ENCODE measurements around the gene MINDY4.

Gene MINDY4

DNA sequence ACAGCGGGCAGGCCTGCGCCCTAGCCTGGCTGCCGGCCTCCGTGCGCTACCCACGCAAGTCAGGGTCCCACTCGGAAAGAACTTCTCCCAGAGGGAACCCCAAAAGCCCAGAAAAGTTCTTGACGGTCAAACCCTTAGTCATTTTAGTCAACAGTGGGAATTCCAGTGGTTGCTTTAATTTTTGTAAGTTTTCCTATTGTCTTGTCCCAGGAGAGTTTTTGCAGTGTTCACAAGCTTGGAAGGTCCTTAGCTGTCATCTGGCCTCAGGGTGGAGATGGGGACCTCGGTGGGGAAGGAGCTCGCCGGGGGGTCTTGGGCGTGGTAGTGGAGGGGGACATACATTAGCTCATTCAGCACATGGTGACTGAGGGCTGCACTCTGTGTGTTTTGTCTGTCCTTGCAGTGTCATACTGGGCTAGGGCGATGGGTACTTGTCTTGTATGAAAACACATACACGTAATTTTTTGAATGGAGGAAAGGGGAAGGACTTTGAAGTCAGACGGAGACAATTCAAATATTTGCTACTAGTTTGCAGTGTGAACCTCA lies 736 bp downstream of the MINDY4 start:
- FAIRE-seq (peak; percentile 76), DNase-seq (ENCODE audit: insufficient read length, low spot score) (peak; percentile 14)

DNA sequence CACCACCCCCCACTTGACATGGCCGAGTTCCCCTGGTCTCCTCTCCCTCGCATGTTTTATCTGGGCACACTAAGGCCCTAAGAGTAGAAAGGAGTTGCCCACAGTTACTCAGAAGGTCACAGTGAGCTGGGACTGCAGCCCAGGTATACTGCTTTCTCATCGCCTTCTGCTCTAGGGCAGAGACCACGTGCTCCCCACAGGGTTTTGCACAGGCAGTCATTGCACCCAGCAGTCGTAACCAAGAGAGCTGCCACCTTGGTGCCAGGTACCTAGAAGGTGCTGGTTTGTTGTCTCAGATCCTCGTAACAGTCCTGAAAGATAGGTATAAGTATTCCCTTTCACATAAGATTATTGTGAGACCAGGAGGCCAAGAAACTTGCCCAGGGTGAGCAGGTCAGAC lies 1.8 kb downstream of the MINDY4 start:
- FAIRE-seq (no peak), DNase-seq (ENCODE audit: insufficient read length, low spot score) (no peak)

DNA sequence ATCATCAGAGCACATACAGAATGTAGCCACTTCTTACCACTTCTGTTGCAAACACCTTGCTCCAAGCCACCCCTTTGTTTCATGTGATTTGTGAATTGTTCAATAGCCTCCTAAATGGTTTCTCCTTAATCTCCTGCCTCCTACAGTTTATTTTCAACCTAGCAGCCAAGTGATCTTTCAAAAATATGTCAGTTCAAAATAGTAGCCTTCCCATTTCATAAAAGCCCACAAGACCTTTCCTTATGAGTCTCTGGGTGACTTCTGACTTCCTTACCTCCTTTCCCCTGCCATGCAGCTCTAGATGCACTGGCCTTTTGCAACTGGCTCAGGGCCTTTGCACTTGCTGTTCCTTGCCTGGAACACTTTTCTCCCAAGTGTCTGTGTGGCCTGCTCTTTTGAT lies 4.8 kb downstream of the MINDY4 start:
- no peak for DNase-seq (ENCODE audit: insufficient read length, low spot score)
- no peak for FAIRE-seq

DNA sequence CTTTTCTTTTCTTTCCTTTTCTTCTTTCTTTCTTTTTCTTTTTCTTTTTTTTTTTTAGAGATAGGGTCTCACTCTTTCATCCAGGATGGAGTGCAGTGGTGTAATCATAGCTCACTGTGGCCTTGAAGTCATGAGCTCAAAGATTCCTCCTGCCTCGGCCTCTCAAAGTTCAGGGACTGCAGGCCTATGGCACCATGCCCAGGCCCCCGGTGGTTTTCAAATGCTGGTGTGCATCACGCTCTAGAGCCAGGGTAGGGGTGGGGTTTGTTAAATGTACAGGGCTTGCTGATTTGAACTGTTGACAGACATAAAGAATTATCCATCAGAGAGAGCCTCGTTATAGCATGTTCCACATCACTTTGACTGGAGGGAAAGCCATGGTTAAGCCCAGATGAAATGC lies 5.8 kb downstream of the MINDY4 start:
- FAIRE-seq, result no peak
- no peak for DNase-seq (ENCODE audit: insufficient read length, low spot score)

DNA sequence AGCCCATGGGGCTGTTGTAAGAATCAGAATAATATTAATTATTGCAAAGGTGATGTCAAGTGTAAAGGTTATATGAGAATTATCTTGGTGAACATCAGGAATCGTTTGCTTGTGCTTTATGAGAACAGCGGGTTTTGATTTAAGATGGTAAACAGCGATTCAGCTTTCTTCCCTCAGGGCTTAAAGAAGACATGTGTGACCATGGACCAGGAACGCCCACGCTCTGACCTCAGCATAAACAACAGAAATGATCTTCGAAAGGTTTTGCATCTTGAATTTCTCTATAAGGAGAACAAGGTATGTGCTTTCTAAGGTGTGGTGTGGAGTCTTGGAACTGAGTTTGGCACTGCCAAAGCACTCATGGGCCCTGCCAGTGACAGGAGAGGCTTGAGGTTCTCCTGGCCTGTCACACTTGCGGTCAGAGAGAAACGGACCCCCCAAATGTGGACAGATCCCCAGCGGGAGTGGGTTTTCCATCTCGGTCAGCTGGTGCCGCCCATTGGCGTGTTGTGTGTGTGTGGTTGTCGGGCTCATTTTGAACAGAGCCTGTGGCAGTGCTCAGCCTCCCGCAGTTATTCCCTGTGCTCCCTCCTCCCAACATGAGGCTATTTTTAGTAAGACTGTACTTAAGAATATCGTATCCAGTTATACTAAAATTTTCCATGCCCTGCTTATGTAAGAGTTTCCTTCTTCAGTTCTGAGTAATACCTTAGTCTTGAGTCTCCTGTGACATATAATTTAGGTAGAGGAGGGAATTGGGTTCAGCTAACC lies 7.2 kb downstream of the MINDY4 start:
- FAIRE-seq (no peak), DNase-seq (ENCODE audit: insufficient read length, low spot score) (no peak)

DNA sequence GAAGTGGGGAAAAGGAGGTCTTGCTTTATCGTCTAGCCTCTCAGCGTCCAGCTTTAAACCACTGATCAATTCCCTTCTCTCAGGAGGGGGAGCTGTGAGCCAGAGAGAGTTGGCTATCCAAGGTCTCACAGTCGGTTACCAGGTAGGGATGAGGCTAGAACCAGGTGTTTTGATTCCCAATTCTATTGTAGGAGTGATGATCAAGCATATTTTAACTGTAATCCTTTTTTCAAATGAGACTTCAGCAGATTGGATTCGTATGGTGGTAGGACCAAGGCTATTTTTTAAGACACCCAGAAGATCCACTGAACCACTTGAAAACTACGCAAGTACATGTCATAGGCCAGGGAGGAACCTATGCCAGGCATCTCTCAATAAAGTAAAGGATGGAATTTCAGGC lies 8.4 kb downstream of the MINDY4 start:
- no peak for DNase-seq (ENCODE audit: insufficient read length, low spot score)
- FAIRE-seq, result no peak

DNA sequence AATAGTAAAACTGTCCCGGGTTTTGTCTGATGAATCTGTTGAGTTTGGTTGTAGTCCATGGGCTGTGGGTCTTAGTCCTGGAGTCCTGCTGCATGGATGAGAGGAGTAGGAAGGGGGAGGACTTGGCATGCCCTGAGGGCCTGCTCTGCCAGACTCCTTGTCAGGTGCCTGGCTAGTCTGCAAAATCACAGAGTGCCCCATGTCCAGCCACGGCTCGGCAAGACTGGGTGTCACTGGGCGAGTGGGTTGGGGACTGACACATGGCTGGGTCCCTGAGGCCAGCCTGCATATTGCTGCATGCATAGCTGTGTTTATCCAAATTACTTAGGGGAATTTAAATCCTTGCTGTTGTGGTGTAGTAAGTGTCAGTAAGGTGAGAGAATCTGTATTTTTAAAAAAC lies 9.7 kb downstream of the MINDY4 start:
- no peak for DNase-seq (ENCODE audit: insufficient read length, low spot score)
- FAIRE-seq, result no peak

DNA sequence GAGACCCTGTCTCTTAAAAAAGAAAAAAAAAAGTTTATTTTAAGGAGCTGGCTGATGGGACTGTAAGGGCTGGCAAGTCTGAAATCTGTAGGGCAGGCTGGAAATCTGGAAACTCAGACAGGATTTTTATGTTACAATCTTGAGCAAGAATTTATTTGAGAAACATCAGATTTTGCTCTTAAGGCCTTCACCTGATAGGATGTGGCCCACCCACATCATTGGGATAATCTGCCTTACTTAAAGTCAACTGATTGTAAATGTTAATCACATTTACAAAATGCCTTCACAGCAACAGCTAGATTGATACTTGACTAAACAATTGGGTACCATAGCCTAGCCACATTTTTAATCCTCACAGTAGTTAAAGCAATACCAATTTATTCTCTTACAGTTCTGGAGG lies 11.5 kb downstream of the MINDY4 start:
- FAIRE-seq (no peak), DNase-seq (ENCODE audit: insufficient read length, low spot score) (no peak)

DNA sequence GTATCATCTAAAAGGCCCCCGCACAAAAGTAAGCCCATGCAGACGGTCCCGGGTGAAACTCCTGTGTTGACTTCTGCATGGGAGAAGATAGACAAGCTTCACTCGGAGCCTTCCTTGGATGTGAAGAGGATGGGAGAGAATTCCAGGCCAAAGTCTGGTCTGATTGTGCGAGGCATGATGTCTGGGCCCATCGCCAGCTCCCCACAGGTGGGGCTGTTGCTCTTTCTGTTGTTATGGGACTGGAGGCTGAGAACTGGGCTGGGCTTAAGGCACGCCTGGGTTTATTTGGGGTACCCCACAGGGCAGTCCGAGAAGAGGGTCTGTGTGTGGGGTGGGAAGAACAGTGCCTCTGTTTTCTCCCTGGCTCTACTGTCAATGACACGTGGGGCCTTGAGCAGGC lies 14.6 kb downstream of the MINDY4 start:
- no peak for DNase-seq (ENCODE audit: insufficient read length, low spot score)
- FAIRE-seq, result no peak

DNA sequence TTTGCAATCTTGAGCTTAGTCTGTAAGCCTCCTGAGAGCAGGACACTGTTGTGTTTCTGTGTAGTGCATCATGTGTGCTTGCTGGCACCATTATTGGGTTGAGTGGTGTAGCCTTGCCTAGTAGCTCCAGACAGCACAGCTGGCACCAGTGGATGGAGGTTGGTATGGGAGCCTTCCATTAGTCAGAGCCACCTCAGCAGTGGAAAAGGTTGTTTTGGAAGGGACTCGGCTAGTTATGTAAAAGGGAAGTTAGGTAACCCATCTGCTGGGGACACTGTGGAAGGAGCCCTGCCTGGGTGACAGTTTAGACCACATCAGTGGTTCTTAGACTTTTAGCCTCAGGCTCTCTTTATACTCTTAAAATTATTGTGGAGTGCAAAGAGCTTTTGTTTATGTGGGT lies 16.3 kb downstream of the MINDY4 start:
- FAIRE-seq (no peak), DNase-seq (ENCODE audit: insufficient read length, low spot score) (no peak)

DNA sequence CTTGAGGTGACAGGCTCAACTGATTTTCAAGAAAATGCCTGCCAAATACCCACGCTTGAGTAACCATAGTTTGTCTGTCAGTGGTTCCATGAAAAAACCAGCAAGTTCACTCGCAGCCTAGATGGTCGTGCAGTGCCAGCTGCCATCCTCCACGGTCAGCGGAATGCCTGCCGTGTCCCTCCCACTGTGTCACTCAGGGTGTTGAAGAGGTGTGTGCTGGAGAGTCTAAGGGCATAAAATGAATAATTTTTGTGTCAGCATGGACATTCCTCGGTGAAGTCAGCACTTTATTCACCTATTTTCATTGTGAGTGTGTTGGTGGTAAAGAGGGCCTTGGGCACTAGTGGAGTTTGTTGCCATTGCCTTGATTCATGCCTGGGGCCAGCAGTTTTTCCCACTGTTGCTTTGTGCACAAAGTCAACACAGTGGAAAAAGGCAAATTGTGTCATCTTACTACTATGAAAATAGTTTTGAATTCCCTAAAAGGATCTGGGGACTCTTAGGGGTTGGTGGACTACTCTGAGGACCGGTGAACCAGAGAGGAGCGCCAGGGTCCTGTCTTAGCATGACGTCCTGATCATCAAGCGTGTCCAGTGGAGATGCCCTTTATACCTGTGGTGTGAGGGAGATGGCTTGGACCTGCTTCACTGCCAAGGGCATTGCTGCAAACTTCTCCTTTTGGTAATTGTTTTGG lies 17.6 kb downstream of the MINDY4 start:
- FAIRE-seq (no peak), DNase-seq (ENCODE audit: insufficient read length, low spot score) (no peak)

DNA sequence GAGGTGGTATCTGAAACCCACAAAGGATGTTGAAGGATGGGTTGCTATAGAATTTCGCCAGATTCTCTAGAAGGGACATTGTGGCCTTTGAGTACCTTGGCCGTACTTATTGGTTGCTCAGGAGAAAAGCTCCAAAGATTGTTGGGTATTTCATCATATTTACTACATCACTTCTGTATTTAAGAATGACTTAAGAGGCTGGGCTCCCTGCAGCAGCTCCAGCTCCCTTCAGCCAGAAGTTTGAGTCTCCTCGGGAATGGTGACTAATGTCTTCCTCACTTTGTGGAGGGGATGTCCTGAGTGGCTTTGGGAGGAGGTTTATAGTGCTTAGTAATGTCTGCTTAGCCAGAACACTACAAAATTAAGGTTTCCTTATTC lies 18.1 kb downstream of the MINDY4 start:
- FAIRE-seq (no peak), DNase-seq (ENCODE audit: insufficient read length, low spot score) (no peak)

DNA sequence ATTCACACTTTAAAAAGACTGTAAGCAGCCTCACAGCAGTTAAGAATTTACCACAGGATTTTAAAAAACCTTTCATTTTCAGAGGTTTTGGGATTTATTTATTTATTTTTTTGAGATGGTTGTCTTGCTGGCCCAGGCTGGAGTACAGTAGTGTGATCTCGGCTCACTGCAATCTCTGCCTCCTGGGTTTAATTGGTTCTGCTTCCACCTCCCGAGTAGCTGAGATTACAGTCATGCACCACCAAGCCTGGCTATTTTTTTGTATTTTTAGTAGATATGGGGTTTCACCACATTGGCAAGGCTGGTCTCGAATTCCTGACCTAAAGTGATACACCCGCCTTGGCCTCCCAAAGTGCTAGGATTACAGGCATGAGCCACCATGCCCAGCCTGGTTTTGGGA lies 19.1 kb downstream of the MINDY4 start:
- FAIRE-seq, result no peak
- no peak for DNase-seq (ENCODE audit: insufficient read length, low spot score)

DNA sequence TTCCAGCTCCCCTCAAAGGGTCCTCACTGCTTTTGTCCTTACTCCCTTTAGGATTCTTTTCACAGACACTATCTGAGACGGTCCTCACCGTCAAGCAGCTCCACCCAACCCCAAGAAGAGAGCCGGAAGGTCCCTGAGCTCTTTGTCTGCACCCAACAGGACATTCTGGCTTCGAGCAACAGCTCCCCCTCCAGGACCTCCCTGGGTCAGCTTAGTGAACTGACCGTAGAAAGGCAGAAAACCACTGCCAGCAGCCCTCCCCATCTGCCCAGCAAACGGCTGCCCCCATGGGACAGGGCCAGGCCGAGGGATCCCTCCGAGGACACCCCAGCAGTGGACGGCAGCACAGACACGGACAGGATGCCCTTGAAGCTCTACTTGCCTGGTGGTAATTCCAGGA lies 19.9 kb downstream of the MINDY4 start:
- no peak for DNase-seq (ENCODE audit: insufficient read length, low spot score)
- FAIRE-seq, result no peak

DNA sequence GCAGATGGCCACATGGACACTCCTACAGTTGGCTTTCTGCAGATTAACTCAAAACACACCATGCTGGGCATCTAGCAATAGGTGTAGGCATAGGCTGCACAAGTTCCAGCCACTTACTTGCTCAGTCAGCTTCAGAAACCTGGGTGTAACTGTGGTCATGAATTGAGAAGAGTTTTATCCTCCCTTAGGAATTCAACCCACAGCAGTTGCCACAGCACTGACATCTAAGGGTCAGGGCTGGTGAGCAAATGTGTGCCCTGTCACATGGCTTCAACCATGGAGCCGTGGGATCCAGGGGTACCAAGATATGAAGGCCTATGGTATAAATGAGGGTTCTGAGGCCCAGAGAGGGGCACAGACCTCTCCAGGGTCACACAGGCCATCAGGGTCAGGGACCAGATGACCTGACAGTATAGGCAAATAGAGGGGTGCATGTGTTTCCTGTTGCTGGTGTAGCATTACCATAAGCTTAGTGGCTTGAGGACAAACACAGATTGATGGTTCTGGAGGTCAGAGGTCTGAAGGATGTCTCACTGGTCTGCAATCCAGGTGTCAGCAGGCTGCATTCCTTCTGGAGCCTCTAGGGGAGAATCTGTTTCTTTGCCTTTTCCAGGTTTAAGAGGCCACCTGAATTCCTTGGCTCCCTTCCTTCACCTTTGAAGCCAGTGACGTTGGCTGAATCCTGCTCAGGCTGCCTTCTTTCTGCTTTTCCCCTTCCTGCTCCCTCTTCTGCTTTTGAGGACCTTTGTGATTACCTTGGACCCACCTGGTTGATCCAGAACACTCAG lies 24.1 kb downstream of the MINDY4 start:
- FAIRE-seq, result peak; percentile 61
- DNase-seq (ENCODE audit: insufficient read length, low spot score), result no peak

DNA sequence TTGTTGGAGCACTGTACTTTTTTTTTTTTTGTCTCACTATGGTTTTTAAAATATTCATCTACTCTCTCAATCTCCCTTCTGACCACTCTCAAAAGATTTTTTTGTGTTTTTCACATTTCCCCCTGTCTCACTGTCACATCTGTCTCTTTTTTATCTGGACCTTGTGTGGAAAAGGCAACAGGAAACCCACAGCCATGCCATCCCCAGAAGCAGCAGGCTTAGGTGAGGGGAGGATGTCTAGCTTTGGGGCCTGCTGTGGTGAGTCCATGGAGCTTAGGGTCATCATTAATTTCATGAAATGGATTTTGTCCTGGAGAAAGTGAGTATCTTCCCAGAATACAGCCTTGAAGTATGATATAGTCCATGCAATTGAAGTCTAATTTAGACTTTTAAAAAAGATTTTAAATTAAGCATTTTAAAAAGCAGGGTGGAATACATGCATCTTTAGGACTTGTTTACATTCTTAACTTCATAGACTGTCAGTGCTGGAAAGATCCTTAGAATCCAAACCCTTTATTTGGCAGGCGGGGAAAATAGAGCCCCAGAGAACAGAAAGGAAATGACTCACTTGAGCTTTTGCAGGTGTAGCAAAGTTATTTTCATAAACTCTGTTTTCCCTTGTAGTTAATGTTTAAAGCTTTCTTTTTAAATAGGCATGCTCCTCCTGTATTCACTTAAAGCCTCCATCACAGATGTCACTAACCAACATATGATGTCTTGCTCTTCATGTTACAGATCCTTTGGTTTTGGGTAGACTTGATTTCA lies 25.1 kb downstream of the MINDY4 start:
- DNase-seq (ENCODE audit: insufficient read length, low spot score) (peak; percentile 24), FAIRE-seq (peak; percentile 84)

DNA sequence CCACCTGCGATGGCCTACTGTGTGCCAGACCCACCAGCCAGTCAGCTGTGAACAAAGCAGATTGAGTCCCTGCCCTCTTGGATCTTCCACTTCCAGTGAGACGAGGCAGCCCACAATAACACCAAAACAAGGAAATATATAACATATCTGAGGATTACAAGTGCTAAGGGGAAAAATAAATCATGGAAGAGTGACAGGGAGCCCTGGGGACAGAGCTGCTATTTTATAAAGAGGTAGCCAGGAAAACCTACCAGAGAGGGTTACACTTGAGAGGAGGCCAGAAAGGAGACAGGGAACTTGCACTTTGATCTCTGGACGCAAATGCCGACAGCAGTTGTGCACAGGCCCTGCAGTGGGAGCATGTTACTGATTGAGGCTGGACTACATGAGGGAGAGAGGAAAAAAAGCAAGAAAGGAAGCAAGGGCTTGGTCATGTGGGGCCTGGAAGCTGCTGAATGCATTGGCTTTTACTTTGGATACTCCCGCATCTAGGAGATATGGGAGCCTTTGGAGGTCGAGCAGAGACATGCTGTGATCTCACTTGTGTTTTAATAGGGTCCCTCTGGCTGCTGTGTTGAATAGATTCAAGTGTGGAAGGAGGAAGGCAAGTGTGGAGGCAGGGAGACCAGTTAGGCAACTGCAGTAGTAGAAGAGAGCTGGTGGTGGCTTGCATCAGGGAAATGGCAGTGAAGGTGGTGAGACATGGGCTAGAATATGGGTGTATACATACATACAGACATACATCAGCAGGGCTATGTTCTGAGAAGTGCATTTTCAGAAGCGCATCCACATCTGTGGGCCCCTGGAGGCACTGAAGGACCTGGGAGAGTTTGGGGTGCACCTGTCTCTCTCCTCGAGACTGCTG lies 26.2 kb downstream of the MINDY4 start:
- no peak for DNase-seq (ENCODE audit: insufficient read length, low spot score)
- peak; percentile 79 for FAIRE-seq

DNA sequence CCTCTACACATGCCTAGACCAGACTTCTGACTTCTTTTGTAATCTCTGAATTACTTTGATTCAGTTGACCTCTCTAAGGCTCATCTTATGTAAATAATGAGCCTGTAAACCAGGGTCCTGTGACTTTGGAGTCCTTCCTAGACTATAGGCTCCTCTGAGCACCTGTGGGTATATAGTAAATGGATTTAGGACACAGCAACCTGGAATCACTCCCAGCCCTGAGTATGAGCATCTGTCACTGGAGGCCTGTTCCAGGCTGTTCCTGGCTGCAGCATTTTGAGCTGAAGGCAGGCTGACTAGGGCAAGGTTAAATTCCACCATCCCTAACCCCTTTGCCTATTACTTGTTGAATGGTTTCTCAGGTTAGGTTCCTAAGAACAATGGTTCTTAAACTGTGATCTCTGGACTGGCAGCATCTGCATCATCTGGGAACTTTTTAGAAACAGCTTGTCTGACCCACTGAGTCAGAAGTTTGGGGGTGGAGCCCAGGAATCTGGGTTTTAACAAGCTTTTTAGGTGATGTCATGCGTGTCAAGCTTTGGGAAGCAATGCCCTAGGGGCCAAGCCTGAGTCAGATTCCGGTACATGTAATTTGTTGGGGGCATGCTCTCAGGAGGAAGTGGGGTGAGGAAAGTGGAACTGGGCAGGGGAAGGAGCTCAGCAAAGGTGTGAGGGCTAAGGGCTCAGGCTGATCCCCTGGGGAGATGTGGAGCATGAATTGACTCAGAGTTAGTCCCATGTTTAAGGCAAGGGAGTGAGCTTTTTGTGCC lies 28.2 kb downstream of the MINDY4 start:
- peak; percentile 70 for DNase-seq (ENCODE audit: insufficient read length, low spot score)
- peak; percentile 97 for FAIRE-seq
